ENCODE results near the gene WNT16.
"Not testable (repeated sequence)": the region's sequence is repeated elsewhere in the genome, so short reads cannot be mapped to it uniquely, and the experiment has no call there.

WNT16 gene

GRCh38 chr7:121306565-121306964 is 22.2 kb upstream of the WNT16 start:
- DNase-seq (ENCODE audit: low spot score), result no peak

- DNase-seq (ENCODE audit: low spot score), result no peak
These were observed 21.7 kb upstream of the WNT16 start for GRCh38 chr7:121307021-121307574.

- DNase-seq (ENCODE audit: low spot score), result no peak
These were observed 15.5 kb upstream of the WNT16 start for GRCh38 chr7:121313220-121313792.

- DNase-seq (ENCODE audit: low spot score), result no peak
These were observed 14.8 kb upstream of the WNT16 start for GRCh38 chr7:121313793-121314676.

- DNase-seq (ENCODE audit: low spot score), result not testable (repeated sequence)
These were observed 13.6 kb upstream of the WNT16 start for GRCh38 chr7:121315170-121315569.

- DNase-seq (ENCODE audit: low spot score), result no peak
These were observed 6.3 kb upstream of the WNT16 start for GRCh38 chr7:121322460-121322859.

- DNase-seq (ENCODE audit: low spot score), result no peak
These were observed 5.1 kb upstream of the WNT16 start for GRCh38 chr7:121323515-121324302.

- no peak for DNase-seq (ENCODE audit: low spot score)
These were observed 1.1 kb upstream of the WNT16 start for GRCh38 chr7:121327671-121328070.

GRCh38 chr7:121329191-121330052 is 622 bp downstream of the WNT16 start:
- DNase-seq (ENCODE audit: low spot score), result peak; percentile 28

- DNase-seq (ENCODE audit: low spot score), result no peak
These were observed 1.4 kb downstream of the WNT16 start for GRCh38 chr7:121330053-121330833.

GRCh38 chr7:121331048-121331447 is 2.2 kb downstream of the WNT16 start:
- no peak for DNase-seq (ENCODE audit: low spot score)

- no peak for DNase-seq (ENCODE audit: low spot score)
These were observed 2.8 kb downstream of the WNT16 start for GRCh38 chr7:121331574-121331973.

GRCh38 chr7:121334376-121334775 is 5.6 kb downstream of the WNT16 start:
- no peak for DNase-seq (ENCODE audit: low spot score)

GRCh38 chr7:121334875-121335648 is 6.3 kb downstream of the WNT16 start:
- no peak for DNase-seq (ENCODE audit: low spot score)

- DNase-seq (ENCODE audit: low spot score), result no peak
These were observed 7.8 kb downstream of the WNT16 start for GRCh38 chr7:121336579-121336978.

- DNase-seq (ENCODE audit: low spot score), result no peak
These were observed 8.6 kb downstream of the WNT16 start for GRCh38 chr7:121337398-121337797.

- no peak for DNase-seq (ENCODE audit: low spot score)
These were observed 10.3 kb downstream of the WNT16 start for GRCh38 chr7:121339082-121339481.

GRCh38 chr7:121341933-121342332 is 13.1 kb downstream of the WNT16 start:
- no peak for DNase-seq (ENCODE audit: low spot score)

GRCh38 chr7:121342631-121343030 is 13.8 kb downstream of the WNT16 start:
- DNase-seq (ENCODE audit: low spot score), result no peak

GRCh38 chr7:121343302-121343701 is 14.5 kb downstream of the WNT16 start:
- no peak for DNase-seq (ENCODE audit: low spot score)

Measured in activated CD4-positive, alpha-beta T cell treated with anti-CD3 and anti-CD28 coated beads, Interleukin-2, Interleukin-4, amounts not matched to agents 100 ng/mL and 50 ng/mL, durations not matched to agents 16 hours and 8 hours (primary cell).